NCI-H2081 treated with DMSO at 0.1 percent for 48 hours (cell line): ENCODE data around the gene TUBB4A.
A peak's percentile ranks its signal among the peaks of the same experiment; 100 is the strongest.

ENCODE experiments used
- DNase-seq: peaks from one replicate; lab custom pipeline; 2025; lab: John Stamatoyannopoulos, UW

TUBB4A gene

DNA sequence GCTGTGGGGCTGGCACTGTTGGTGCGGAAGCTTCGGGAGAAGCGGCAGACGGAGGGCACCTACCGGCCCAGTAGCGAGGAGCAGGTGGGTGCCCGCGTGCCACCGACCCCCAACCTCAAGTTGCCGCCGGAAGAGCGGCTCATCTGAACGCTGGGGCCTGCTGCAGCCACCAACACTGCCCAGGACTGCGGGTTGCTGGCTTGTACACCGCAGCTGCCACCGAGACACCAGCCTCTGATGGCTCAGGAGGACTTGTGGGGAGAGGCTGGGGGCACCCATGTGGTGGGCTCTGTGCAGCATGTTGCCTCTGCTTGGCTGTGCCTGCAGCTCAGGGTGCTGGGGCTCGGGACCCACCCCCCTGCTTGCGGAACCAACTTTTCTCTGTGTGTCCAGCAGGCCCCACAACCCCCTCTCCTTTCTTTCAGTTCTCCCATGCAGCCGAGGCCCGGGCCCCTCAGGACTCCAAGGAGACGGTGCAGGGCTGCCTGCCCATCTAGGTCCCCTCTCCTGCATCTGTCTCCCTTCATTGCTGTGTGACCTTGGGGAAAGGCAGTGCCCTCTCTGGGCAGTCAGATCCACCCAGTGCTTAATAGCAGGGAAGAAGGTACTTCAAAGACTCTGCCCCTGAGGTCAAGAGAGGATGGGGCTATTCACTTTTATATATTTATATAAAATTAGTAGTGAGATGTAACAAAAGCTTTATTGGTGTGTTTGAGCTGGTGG lies 35.4 kb downstream of the TUBB4A start:
- DNase-seq: no peak

DNA sequence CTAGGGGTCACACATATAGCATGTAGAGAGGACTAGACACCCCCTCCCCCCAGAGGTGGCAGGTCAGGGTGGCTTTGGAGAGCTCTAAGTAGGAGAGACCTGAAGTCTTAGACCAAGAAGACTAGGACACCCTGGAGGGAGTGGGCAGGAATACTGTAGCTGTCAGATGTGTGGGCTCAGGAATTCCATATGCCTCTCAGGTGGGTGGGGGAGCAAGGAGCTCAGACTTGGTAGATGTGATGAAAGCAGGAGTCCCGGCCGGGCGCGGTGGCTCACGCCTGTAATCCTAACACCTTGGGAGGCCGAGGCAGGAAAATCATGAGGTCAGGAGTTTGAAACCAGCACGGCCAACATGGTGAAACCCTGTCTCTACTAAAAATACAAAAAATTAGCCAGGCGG lies 36.4 kb downstream of the TUBB4A start:
- DNase-seq: no peak

DNA sequence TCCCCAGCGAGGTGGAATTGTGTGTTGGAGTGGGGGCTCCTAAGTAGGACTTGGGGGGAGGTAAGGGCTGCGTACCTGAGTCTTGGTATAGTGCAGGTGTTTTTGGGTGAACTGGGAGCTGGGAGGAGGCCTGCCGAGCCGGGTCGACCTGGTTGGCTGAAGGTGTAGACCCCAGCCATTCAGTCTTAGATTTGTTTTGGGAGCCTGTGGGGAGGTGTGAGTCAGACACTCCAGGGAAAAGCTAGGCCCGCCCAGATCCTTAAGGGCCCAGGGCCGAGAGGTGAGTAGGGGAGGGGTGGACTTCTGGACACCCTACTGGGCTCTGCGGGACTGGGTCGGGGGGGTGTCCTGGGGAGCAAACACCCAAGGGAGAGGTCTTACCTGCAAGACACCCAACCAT lies 37.1 kb downstream of the TUBB4A start:
- DNase-seq: no peak

DNA sequence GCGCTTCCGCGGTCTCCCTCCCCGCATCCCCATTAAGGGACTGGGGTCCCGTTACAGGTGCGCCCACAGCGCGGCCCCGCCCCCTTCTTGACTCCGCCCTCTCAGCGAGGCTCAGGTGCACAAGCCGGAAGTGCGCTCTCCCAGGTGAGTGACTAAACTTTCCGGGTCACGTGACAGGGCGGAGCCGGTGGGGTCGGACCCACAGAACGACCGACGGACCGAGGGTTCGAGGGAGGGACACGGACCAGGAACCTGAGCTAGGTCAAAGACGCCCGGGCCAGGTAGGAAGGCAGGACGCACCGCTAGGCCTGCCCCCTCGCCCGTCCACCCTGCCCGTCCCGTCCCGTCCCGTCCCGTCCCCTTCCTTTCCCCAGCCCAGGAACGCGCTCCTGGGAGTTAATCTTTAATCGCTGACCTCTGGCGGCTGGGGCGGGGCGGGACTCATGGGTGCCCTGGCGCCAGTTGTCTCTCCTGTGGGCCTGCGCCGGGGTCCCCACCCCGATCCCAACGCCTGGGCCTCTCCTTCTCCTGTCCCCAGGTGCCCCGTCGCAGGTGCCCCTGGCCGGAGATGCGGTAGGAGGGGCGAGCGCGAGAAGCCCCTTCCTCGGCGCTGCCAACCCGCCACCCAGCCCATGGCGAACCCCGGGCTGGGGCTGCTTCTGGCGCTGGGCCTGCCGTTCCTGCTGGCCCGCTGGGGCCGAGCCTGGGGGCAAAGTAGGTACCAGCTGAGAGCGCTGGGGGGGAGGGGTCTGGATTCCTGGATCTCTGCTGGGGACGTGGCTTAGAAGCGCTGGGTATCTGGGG lies 37.8 kb downstream of the TUBB4A start, which contains the start of gene CRB3:
CRB3 (plus strand) TSS at position 202 of the 804 bp plus-strand sequence; CDS start at position 633, 431 bp downstream.
- no peak for DNase-seq

DNA sequence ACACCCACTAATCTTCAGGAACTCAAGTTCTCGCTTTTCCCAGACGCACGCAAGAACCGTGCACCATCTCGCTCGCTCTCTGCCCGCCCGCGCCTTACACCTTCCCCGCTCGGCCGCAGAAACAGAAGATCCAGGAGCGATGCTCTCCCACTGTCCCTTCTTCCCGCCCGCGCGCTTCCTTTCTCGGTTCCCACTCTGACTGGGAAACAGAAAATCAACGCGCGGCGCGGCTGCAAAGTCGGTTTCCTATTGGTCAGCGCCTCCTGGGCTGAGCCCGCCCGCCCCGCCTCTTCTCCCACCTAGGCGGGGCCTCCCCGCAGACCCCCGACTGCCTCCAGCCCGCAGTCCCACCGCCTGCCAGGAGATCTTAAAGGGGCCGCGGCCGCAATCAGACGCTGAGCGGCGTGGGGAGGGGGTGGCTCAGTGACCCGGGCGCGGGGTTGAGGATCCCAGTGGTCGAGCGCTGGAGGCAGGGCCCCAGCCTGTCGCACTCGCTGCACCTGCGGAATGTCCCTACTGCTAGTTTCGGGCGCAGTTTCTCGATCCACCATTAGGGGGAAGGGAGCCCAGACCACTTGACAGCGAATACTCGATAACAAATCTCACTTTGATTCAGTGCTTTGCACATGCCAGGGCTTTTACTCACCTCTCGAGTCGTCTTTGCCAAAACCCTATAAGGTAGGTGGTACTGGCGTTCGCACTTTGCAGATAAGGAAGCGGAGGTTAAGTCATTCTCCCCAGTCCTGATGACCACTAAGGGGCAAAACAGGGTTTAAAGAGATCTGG lies 41.8 kb downstream of the TUBB4A start:
- DNase-seq: peak; percentile 71

DNA sequence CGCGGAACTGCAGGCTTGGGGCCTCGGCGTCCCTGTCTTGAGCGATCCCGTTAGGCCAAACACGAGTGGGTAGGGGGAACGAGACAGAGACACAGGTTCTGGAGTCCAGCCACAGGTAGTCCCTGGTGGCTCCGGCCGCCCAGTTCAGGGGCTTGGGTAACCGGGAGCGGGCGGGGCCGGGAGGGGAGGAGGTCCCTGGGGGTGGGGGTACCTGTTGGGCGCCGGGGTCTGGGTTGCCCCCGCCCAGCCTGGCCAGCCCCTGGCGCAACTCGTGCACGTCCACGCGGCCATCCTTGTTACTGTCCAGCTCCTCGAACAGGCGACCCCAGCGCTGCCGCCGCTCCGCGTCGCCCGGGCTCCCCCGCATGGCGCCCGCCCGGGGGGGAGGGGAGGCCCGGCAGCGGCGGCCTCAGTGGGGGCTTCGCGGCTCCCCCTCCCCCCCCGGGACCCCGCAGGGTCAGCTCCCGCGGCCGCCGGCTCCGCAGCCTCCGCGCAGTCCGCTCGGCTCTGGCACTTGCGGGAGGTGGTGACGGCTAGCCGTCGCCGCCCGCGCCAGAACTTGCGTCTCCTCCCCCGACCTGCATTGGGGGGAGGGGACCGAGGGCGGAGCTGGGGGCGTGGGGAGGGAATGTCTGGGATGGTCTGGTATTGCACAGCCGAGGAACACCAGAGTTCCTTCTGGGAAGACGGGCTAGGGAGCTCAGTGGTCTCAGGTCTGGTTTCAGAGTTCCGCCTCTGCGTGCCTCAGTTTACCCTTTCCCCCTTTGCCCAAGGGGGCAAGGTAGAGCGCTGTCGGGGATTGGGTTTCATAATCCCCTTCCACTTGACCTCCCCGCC lies 42.6 kb downstream of the TUBB4A start, which contains the start of gene SLC25A23:
SLC25A23 (minus strand) TSS at position 531 of the 837 bp plus-strand sequence; CDS start at position 367, 164 bp downstream.
- no peak for DNase-seq

DNA sequence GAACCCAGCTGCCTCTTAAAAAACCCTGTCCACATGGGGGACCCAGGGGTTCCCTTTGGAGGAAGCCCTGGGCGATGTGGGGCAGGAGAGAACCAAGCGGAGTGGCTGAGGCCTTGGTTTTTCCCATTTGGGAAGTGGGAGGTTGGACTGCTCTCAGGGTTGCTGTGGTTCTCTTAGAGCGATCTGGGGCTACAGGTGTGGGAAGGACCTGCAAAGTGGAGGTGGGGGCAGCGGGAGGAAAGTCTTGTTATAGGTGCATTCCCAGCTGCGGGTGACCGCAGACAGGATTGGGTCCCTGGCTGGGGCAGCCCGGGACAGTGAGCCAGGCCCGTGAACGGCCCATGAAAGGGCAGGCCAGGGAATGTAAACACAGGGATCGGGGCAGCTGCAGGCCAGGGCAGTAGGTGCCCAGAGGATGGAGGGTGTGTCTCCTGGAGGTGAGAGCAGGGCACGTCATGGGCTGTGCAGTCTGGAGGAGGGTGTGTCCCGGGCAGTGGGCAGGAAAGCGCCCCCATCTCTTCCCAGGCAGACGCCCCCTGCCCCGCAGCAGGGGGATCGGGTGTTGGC lies 43.3 kb downstream of the TUBB4A start:
- no peak for DNase-seq

DNA sequence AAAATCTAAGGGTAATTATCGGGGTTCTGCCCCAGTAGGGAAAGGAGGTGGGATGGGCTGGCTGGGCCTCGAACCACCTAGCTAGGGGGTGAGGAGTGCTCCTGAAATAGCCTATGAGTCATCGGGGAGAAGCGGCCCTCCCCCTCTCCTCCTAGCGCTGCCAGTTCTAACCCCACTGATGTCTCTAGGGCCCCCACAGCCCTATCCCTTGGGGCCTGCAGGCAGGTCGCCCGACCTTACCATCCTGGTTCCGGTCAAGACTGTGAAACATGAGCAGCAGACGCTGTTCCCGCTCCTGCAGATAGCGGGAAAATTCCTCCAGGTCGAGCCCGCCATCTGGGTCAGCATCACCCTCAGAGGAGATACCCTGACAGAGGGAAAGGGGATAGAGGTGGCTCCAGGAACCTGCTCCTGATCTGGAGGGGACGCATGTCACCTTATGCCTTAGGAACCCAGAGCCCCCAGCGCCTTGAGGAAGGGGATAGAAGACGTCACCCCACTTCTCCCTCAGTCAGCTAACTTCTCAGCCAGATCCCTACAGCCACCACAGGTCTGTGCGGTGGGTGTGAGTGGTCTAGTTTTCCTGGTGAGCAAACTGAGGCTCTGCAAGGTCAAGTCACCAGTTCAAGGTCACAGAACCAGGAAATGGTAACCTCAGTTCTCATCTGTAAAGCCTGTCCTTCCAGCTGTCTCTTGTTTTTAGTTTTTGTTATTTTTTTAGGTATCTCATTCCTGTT lies 44.0 kb downstream of the TUBB4A start:
- DNase-seq: no peak

DNA sequence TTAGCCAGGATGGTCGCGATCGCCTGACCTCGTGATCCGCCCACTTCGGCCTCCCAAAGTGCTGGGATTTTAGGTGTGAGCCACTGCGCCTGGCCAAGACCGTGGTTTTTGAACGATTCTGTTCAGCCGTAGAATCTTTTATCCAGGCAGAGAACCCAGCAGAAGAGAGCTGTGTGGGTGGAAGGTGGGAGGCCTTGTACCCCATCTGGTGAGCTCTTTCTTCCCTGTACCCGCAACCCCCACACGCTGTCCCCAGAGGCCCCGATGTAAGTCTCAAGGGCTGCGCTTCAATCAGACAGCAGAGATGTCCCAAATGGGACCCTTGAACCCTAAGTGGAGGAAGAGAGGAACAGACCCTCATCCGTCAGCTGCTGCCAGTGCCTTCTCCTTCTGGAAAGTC lies 46.2 kb downstream of the TUBB4A start:
- DNase-seq: no peak

DNA sequence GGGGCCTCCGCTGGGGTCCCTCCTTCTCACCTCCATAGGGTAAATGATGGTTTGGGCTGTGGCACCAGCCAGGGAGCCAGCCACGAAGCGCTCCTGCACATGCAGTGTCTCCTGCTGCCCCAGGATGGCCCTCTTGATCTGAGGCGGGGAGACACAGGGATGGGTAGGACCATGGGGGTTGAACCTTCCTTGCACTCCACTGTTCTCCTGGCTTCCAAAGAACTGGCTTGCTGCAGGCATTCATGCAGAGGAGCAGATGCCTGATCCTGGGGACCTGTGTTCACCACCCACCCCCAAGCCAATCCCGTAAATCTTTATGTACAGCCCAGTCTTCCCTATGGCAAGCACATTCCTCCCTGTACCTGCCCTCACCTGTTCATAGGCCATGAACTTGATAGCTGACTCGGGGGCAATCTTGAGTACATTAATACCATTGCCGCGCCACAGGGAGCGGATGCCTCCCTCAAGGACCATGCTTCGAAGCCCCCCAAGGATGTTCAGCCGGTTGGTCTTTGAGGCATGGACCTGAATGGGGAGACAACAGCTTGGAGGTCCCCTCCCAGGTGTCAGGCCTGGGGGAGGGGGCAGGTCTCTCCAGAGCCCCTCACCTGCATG lies 48.1 kb downstream of the TUBB4A start:
- no peak for DNase-seq

DNA sequence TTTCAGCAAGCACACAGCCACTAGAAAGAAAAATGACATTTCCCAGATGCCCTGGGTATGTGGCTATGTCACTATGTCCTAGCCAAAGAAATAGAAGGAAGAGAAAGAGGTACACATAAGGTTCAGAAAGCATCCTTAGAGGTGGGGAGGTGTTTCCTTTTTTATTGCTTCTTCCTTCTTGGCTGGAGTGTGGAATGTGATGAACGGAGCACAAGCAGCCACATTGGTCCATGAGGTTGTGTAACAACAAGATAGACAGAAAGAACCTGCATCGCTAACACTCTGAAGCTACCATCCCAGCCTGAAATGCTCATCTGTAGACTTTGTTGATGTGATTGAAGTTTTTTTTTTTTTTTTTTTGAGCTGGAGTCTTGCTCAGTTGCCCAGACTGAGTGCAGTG lies 49.2 kb downstream of the TUBB4A start:
- DNase-seq: no peak

DNA sequence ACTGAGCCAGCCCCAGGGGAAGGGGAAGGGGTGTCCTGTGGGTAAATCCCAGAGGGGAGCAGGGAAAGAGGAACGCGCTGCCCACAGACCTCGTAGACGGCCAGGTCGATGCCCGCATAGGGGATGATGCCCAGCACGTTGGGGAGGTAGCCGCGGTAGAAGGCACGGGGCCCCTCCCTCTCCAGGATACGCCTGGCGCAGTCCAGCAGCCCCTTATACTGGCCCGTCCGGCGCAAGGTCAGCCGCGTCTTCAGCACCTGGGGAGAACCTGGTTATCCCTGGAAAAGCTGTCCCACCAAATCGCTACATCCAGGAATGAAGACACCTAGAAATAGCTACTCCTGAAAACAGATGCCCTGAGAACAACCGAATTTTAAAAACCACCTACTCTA lies 49.9 kb downstream of the TUBB4A start:
- no peak for DNase-seq

DNA sequence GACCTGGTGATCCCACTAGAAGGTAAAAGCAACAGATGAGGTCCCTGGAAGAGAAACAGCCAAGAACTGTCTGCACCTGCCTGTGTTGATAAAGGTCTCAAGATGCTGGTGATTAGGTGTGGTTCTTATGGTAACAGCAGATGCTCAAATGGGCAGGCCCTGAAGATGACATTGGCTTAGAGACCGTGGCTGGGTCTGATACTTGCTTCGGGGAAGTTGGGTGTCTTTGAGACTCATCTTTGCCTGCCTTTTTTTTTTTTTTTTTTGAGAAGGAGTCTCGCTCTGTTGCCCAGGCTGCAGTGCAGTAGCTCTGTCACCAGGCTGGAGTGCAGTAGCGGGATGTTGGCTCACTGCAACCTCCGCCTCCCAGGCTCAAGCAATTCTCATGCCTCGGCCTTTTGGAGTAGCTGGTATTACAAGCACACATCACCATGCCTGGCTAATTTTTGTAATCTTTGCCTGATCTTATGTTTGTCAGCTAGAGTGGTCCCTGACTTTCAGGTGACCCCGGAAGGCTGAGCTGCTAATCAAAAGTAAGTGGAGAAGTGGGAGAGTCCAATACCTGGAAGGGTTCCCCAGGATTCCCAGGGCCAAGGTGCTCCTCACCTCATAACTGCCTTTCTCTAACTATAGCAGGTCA lies 50.4 kb downstream of the TUBB4A start:
- DNase-seq: no peak

DNA sequence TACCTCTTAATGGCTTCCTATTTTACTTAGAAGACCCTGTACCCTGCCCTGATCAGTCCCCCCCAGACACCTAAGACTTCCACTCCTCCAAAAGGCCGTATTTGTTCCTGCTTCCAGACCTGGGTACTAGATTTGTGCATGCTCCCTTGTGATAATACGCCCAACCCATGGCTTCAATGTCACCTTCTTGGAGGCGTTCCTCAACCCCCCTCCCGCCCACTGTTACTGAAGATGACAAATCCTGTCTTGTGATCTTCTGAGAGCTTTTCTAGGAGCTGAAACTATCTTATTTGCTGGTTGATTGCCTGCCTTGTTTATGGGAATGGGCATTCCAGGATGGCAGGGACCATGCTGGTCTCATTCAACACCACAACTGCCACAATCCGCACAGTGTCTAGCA lies 51.9 kb downstream of the TUBB4A start:
- no peak for DNase-seq

DNA sequence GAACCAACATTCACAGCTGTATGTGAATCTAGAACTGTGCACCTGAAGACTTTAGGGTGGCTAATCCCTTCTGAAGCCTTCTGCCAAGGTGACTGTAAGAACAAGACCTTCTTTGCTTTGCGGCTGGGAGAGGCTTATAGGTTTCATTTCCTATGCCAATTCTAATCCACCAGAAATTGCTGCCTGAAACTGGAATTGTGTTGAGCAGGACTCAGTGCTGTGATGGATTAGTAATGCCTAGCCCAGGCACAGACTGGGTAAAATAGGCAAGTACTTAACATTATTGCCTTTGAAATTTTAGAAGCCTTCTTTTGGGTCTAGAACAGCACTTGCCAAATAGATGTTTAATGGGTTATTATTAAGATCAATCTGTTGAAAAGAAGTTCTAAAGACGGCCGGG lies 54.1 kb downstream of the TUBB4A start:
- no peak for DNase-seq

DNA sequence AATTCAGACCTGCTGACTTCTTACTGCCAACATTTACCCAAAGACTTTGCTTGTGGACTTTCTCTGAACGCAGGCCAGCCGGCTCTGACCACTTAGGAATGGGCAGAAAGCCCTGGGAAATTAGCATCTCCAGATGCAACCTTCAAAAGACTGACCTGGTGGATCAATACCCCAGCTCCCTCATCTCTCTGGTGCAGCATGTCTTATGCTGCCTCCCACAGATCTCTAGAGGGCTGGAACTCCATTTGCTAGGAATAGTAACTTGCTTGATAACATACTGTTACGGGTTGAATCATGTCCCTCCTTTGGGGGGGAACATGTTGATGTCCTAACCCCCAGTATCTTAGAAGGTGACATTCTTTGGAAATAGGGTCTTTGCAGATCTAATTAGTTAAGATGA lies 55.7 kb downstream of the TUBB4A start:
- no peak for DNase-seq
